Smooth muscle cell (in vitro differentiated cells): ENCODE results near the gene SERTAD2. TPM values are rescaled to one million over a fixed set of nuclear protein-coding genes. Genes with fewer than 3 reads are reported as not detected.

Experiments
- DNase-seq: peaks from one replicate; lab custom pipeline; 2025; ENCODE audit not compliant: unreplicated experiment; lab: John Stamatoyannopoulos, UW
- H2AFZ ChIP-seq: fragments of 200-600 bp; sonication (generic); 2 replicates; pipeline ENCODE4 v1.6.0; 2016; ENCODE audit warnings: antibody characterized with exemption, low read depth, mild to moderate bottlenecking
- H3F3A ChIP-seq: fragments of 200-600 bp; sonication (generic); 2 replicates; pipeline ENCODE4 v1.6.0; 2017; ENCODE audit warnings: antibody characterized with exemption, low read depth
- H3K27ac ChIP-seq: fragments of 200-600 bp; sonication (generic); 2 replicates; pipeline ENCODE4 v1.5.1; 2016; ENCODE audit warnings: low read depth, mild to moderate bottlenecking
- H3K27me3 ChIP-seq: fragments of 200-600 bp; sonication (generic); 2 replicates; pipeline ENCODE4 v1.6.1; 2016; ENCODE audit warnings: low read depth, mild to moderate bottlenecking
- H3K36me3 ChIP-seq: fragments of 200-600 bp; sonication (generic); 2 replicates; pipeline ENCODE4 v1.5.1; 2016; ENCODE audit warnings: low read depth
- H3K4me1 ChIP-seq: fragments of 200-600 bp; sonication (generic); 2 replicates; pipeline ENCODE4 v1.5.1; 2016; ENCODE audit warnings: low read depth
- H3K4me2 ChIP-seq: fragments of 200-600 bp; sonication (generic); 2 replicates; pipeline ENCODE4 v1.6.0; 2016; ENCODE audit warnings: mild to moderate bottlenecking
- H3K4me3 ChIP-seq: fragments of 200-600 bp; sonication (generic); 2 replicates; pipeline ENCODE4 v1.5.1; 2016; ENCODE audit warnings: mild to moderate bottlenecking
- H3K79me2 ChIP-seq: fragments of 200-600 bp; sonication (generic); 2 replicates; pipeline ENCODE4 v1.6.0; 2016; ENCODE audit warnings: low read depth, mild to moderate bottlenecking
- H3K9ac ChIP-seq: fragments of 200-600 bp; sonication (generic); 2 replicates; pipeline ENCODE4 v1.6.0; 2016; ENCODE audit warnings: low read depth
- H3K9me3 ChIP-seq: fragments of 200-600 bp; sonication (generic); replicated peaks from 2 replicates; pipeline ENCODE4 v1.5.1; 2016; ENCODE audit warnings: low read depth
- H4K20me1 ChIP-seq: fragments of 200-600 bp; sonication (generic); 2 replicates; pipeline ENCODE4 v1.6.0; 2016; ENCODE audit warnings: low read depth
- WGBS: methylation state at CpG from one replicate; pipeline ENCODE4 v1.1.7; 2016; ENCODE audit warnings: low lambda C conversion rate; 5-methylcytosine and 5-hydroxymethylcytosine counted together
- polyA plus RNA-seq: library from polyadenylated mRNA; unstranded; fragments of >200 nt; fragmentation: Nextera tagmentation; extraction: Ambion mirVana; gene quantifications from 2 replicates; pipeline ENCODE4 v1.2.1, GENCODE V29; 2016
- total RNA-seq: library from RNA; depleted of rRNA; stranded (reverse); fragments of >200 nt; gene quantifications from 2 replicates; pipeline ENCODE4 v1.2.3, GENCODE V29; 2014
- TF ChIP-seq, protein P1 (sequence below): fragments of 200-600 bp; sonication (generic); IDR thresholded peaks from 2 replicates; pipeline ENCODE4 v1.5.1; 2017; ENCODE audit warnings: borderline replicate concordance, mild to moderate bottlenecking, antibody characterized with exemption; ENCODE audit not compliant: insufficient read depth, poor library complexity, severe bottlenecking

Gene SERTAD2
- total and polyA plus RNA-seq, 2 experiments from 2014 or later, result 14.2 to 23.2 TPM

- Histone ChIP-seq H2AFZ (no peak overlapping the region), H4K20me1 (peaks cover 71% of the 10 kb centered on the region), H3K4me3 (no peak overlapping the region), H3K27me3 (no peaks in the 10 kb centered on the region), H3K36me3 (no peaks in the 10 kb centered on the region), H3K4me1 (peaks cover 12% of the 10 kb centered on the region), H3K4me2 (no peak overlapping the region), H3K27ac (no peak overlapping the region), H3K79me2 (peaks cover 16% of the 10 kb centered on the region), H3K9me3 (no peaks in the 10 kb centered on the region), H3F3A (peaks cover 4% of the 10 kb centered on the region), H3K9ac (no peak overlapping the region)
- TF ChIP-seq, protein P1, sequence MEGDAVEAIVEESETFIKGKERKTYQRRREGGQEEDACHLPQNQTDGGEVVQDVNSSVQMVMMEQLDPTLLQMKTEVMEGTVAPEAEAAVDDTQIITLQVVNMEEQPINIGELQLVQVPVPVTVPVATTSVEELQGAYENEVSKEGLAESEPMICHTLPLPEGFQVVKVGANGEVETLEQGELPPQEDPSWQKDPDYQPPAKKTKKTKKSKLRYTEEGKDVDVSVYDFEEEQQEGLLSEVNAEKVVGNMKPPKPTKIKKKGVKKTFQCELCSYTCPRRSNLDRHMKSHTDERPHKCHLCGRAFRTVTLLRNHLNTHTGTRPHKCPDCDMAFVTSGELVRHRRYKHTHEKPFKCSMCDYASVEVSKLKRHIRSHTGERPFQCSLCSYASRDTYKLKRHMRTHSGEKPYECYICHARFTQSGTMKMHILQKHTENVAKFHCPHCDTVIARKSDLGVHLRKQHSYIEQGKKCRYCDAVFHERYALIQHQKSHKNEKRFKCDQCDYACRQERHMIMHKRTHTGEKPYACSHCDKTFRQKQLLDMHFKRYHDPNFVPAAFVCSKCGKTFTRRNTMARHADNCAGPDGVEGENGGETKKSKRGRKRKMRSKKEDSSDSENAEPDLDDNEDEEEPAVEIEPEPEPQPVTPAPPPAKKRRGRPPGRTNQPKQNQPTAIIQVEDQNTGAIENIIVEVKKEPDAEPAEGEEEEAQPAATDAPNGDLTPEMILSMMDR, result no peak
- DNase-seq, result no peak
- 71% methylated on average over 9 of the region's 9 CpGs for WGBS
Measured at GRCh38 chr2:64632835-64633819, 20.6 kb downstream of the SERTAD2 start.

DNA sequence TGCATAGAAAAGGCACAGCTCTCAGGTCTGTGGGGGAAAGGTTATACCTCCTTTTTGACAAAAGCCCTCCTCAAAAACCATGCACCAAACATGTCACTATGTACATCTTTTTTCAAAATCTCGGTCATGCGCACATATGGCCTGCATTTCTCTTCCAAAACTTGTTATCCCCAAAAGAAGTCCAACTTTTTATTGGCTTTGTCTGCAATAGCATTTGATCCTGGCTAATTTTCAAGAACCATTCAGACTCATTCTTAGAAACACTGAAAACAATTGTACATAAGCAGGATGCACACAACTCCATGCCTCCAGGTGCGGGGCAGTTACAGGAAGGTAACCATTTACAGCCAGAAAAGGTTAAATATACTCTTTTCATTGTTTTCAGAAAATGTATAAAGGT, 21.9 kb downstream of the SERTAD2 start:
- Histone ChIP-seq H3K4me3 (no peak overlapping the region), H3K27ac (no peak overlapping the region), H3K36me3 (no peaks in the 10 kb centered on the region), H3K9ac (no peak overlapping the region), H3K27me3 (no peaks in the 10 kb centered on the region), H3K79me2 (peaks cover 9% of the 10 kb centered on the region), H3K4me1 (peaks cover 19% of the 10 kb centered on the region), H2AFZ (no peak overlapping the region), H3F3A (peaks cover 4% of the 10 kb centered on the region), H4K20me1 (peaks cover 58% of the 10 kb centered on the region), H3K4me2 (no peak overlapping the region), H3K9me3 (no peaks in the 10 kb centered on the region)
- WGBS, result 100% methylated on average over 3 of the region's 3 CpGs
- DNase-seq, result no peak
- TF ChIP-seq, protein P1, result no peak

DNA sequence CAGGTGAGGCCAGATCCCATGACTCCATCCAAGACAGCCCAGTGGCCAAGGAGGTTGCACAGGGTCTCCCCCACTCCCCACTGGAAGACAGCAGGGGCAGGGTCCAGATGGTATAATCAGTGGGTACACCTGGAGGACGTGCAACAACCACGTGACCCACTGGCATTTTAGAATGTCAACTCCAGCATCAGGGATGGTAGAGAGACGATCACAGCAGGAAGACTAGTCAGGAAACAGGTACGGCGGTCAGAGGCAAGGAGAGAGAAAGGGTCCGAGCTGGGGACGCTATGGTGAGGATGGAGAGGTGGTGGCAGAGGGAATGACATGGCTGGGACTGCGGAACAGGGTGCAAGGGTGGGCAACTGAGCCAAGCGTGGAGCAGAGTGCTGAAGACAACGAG, 23.0 kb downstream of the SERTAD2 start:
- Histone ChIP-seq H3K79me2 (peaks cover 7% of the 10 kb centered on the region), H3K36me3 (no peaks in the 10 kb centered on the region), H3K4me2 (no peak overlapping the region), H3K9ac (no peak overlapping the region), H3K9me3 (no peaks in the 10 kb centered on the region), H2AFZ (no peak overlapping the region), H3K4me1 (peaks cover 21% of the 10 kb centered on the region), H3K27me3 (no peaks in the 10 kb centered on the region), H4K20me1 (peaks cover 48% of the 10 kb centered on the region), H3K27ac (no peak overlapping the region), H3F3A (peaks cover 4% of the 10 kb centered on the region), H3K4me3 (no peak overlapping the region)
- 96% methylated on average over 10 of the region's 10 CpGs for WGBS
- DNase-seq, result no peak
- TF ChIP-seq, protein P1, result no peak
